Activated T-helper 9 cell treated with anti-CD3 and anti-CD28 coated beads, Interleukin-2, amount 50 U/mL, for 16 hours (primary cell): ENCODE data around the gene SLC39A11.

Experiments used
- DNase-seq: peaks from one replicate; pipeline ENCODE4 v3.0.0-alpha.2; 2020; ENCODE audit warnings: low read depth

SLC39A11 gene

GRCh38 chr17:72749119-72749572, 343.3 kb downstream of the SLC39A11 start:
- no peak for DNase-seq

- no peak for DNase-seq
Measured at GRCh38 chr17:72747501-72747900, 345.0 kb downstream of the SLC39A11 start.

- DNase-seq, result no peak
Measured at GRCh38 chr17:72745241-72745640, 347.2 kb downstream of the SLC39A11 start.

- DNase-seq, result no peak
Measured at GRCh38 chr17:72743037-72743467, 349.4 kb downstream of the SLC39A11 start.

- DNase-seq, result no peak
Measured at GRCh38 chr17:72737151-72737690, 355.3 kb downstream of the SLC39A11 start.

- no peak for DNase-seq
Measured at GRCh38 chr17:72735592-72735991, 356.9 kb downstream of the SLC39A11 start.

GRCh38 chr17:72735048-72735447, 357.4 kb downstream of the SLC39A11 start:
- DNase-seq, result no peak

GRCh38 chr17:72734613-72735012, 357.9 kb downstream of the SLC39A11 start:
- no peak for DNase-seq

- DNase-seq, result no peak
Measured at GRCh38 chr17:72733619-72734282, 358.7 kb downstream of the SLC39A11 start.

- DNase-seq, result no peak
Measured at GRCh38 chr17:72732893-72733618, 359.4 kb downstream of the SLC39A11 start.

- DNase-seq, result no peak
Measured at GRCh38 chr17:72730077-72730476, 362.4 kb downstream of the SLC39A11 start.

GRCh38 chr17:72726936-72727335, 365.6 kb downstream of the SLC39A11 start:
- no peak for DNase-seq

GRCh38 chr17:72725433-72726068, 366.9 kb downstream of the SLC39A11 start:
- peak; percentile 12 for DNase-seq

GRCh38 chr17:72724267-72724666, 368.2 kb downstream of the SLC39A11 start:
- no peak for DNase-seq

GRCh38 chr17:72723711-72724110, 368.8 kb downstream of the SLC39A11 start:
- DNase-seq, result no peak

- no peak for DNase-seq
Measured at GRCh38 chr17:72720494-72720825, 372.0 kb downstream of the SLC39A11 start.

GRCh38 chr17:72719578-72720493, 372.7 kb downstream of the SLC39A11 start:
- DNase-seq, result peak; percentile 8

GRCh38 chr17:72719206-72719577, 373.3 kb downstream of the SLC39A11 start:
- no peak for DNase-seq

- DNase-seq, result no peak
Measured at GRCh38 chr17:72717676-72718075, 374.8 kb downstream of the SLC39A11 start.

- DNase-seq, result no peak
Measured at GRCh38 chr17:72717276-72717675, 375.2 kb downstream of the SLC39A11 start.

GRCh38 chr17:72715906-72716572, 376.4 kb downstream of the SLC39A11 start:
- DNase-seq, result no peak
